SK-N-SH treated with all-trans-retinoic acid at 6 μM for 48 hours (cell line): ENCODE results near the gene CCNA1.

ENCODE experiments used
- ESRRG ChIP-seq: fragments of 250-450 bp; sonication (Bioruptor Pico); IDR thresholded peaks from 2 replicates; pipeline ENCODE4 v1.6.1; 2021; ENCODE audit warnings: mild to moderate bottlenecking
- GLIS3 ChIP-seq: fragments of 250-450 bp; sonication (Bioruptor Pico); IDR thresholded peaks from 2 replicates; pipeline ENCODE4 v1.5.0; 2020; ENCODE audit warnings: mild to moderate bottlenecking, moderate library complexity
- OSR1 ChIP-seq: fragments of 250-450 bp; sonication (Bioruptor Pico); IDR thresholded peaks from 2 replicates; pipeline ENCODE4 v1.8.0; 2022; ENCODE audit warnings: moderate library complexity, mild to moderate bottlenecking, inconsistent platforms
- PPARA ChIP-seq: fragments of 250-450 bp; sonication (Bioruptor Pico); IDR thresholded peaks from 2 replicates; pipeline ENCODE4 v1.5.0; 2020; ENCODE audit warnings: mild to moderate bottlenecking, borderline replicate concordance
- RARB ChIP-seq: fragments of 250-450 bp; sonication (Bioruptor Pico); IDR thresholded peaks from 2 replicates; pipeline ENCODE4 v1.8.0; 2021; ENCODE audit warnings: mild to moderate bottlenecking, moderate library complexity
- TF ChIP-seq, protein P1 (sequence below): fragments of 250-450 bp; sonication (Bioruptor Pico); IDR thresholded peaks from 2 replicates; pipeline ENCODE4 v1.8.0; 2020; ENCODE audit warnings: mild to moderate bottlenecking, moderate library complexity, borderline replicate concordance

DNA sequence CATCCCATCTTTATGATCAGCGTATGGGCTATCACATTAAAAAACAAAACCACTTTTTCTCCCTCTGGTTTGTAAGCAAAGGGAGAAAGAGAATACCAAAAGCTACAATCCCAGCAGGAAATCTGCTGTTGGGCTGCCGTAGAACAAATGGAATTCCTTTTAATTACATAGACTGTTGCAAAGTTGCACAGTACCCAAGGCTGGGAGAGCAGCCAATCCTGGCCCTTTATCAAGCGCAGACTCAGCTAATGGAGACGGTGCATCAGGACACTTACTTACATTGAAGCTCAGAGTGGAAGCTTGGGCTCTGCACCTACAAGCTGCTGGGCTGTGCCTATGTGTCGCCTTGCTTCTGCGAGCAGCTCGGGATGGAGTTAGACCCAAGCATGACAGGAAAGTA, 15.2 kb downstream of the CCNA1 start:
- no peak for TF ChIP-seq ESRRG (CRISPR knock-in tag)
- TF ChIP-seq, protein P1, sequence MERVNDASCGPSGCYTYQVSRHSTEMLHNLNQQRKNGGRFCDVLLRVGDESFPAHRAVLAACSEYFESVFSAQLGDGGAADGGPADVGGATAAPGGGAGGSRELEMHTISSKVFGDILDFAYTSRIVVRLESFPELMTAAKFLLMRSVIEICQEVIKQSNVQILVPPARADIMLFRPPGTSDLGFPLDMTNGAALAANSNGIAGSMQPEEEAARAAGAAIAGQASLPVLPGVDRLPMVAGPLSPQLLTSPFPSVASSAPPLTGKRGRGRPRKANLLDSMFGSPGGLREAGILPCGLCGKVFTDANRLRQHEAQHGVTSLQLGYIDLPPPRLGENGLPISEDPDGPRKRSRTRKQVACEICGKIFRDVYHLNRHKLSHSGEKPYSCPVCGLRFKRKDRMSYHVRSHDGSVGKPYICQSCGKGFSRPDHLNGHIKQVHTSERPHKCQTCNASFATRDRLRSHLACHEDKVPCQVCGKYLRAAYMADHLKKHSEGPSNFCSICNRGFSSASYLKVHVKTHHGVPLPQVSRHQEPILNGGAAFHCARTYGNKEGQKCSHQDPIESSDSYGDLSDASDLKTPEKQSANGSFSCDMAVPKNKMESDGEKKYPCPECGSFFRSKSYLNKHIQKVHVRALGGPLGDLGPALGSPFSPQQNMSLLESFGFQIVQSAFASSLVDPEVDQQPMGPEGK (CRISPR knock-in tag), result no peak
- no peak for TF ChIP-seq OSR1 (CRISPR knock-in tag)
- TF ChIP-seq GLIS3, result no peak
- no peak for TF ChIP-seq RARB (CRISPR knock-in tag)
- no peak for TF ChIP-seq PPARA (CRISPR knock-in tag)
